A204.1 (cell line): ENCODE results near the gene GIT1.

ENCODE experiments used
- FAIRE-seq: peaks from 2 replicates; lab custom pipeline; 2012; peaks lifted over from hg19 to GRCh38; lab: Jason Lieb, UNC

Gene GIT1

GRCh38 chr17:29579866-29580771, 9.3 kb downstream of the GIT1 start:
- FAIRE-seq: no peak

- FAIRE-seq: no peak
Measured at GRCh38 chr17:29578626-29579485, 10.6 kb downstream of the GIT1 start.

- FAIRE-seq: no peak
Measured at GRCh38 chr17:29577385-29578211, 11.8 kb downstream of the GIT1 start.

- FAIRE-seq: no peak
Measured at GRCh38 chr17:29577001-29577370, 12.5 kb downstream of the GIT1 start.

GRCh38 chr17:29576214-29577000, 13.0 kb downstream of the GIT1 start:
- no peak for FAIRE-seq

GRCh38 chr17:29575511-29576213, 13.8 kb downstream of the GIT1 start:
- FAIRE-seq: no peak

GRCh38 chr17:29574732-29575510, 14.5 kb downstream of the GIT1 start:
- no peak for FAIRE-seq

GRCh38 chr17:29573871-29574731, 15.3 kb downstream of the GIT1 start:
- no peak for FAIRE-seq

GRCh38 chr17:29573558-29573869, 15.9 kb downstream of the GIT1 start:
- no peak for FAIRE-seq

- no peak for FAIRE-seq
Measured at GRCh38 chr17:29572691-29573557, 16.5 kb downstream of the GIT1 start.

- no peak for FAIRE-seq
Measured at GRCh38 chr17:29571883-29572681, 17.4 kb downstream of the GIT1 start.

GRCh38 chr17:29571486-29571882, 18.0 kb downstream of the GIT1 start:
- FAIRE-seq: no peak

- no peak for FAIRE-seq
Measured at GRCh38 chr17:29570521-29570920, 18.9 kb downstream of the GIT1 start.

- no peak for FAIRE-seq
Measured at GRCh38 chr17:29569245-29569950, 20.1 kb downstream of the GIT1 start.

GRCh38 chr17:29568331-29569244, 20.9 kb downstream of the GIT1 start, which contains the start of gene TP53I13:
TSS of gene TP53I13 (plus strand) at chr17:29568701. CDS start at chr17:29568759, 58 bp downstream.
- FAIRE-seq: no peak
